ENCODE data around the gene IL24.
A peak's percentile ranks its signal among the peaks of the same experiment; 100 is the strongest.

IL24 gene

DNA sequence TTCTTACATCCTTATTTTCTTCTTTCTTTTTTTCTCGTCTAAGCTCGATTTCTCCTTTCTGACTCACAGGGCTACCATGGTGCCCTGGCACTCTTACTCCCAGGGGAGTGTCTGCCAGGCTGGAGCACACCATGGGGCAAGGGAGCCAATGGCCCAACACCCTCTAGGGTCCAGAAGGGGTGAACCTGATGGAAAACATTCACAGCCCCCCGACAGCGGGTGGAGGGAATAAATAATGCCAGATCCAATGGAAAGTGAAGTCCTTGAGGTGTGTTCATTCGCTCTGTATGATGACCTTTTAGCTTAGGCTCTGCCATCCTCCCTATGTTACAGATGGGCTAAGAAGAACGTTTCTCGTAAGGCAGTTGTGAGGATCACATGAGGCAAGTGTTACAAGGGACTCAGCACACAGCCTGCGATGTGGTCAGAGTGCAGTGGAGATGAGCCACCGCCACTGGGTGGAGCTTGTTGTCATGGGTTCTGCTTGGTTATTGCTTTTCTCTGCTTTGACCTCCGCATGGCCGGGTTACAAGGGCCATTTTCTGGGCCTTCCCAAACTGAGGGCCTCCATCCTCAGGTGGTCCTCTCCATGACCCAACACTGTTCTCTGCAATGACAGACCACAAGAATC is 28.0 kb downstream of the IL24 start:
- no peak for DNase-seq (ENCODE audit: low read depth)

DNA sequence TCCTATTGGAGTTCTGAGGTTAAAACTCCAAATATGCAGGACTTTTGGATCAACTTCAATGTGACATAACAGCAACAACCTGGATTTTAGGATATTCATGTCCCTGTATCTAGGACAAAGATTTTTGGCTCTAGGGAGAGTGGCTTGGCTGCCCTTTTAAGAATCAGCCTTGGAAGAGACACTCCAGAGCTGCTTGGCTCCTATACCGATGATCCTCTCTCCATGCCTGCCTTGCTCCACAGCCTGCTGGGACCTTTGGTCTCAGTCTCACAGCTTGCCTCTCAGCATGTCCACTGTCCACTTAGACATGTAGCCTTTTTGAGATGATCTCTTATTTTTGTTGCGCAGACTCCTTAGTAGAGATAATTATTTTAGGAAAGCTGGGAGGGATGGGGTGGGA is 29.0 kb downstream of the IL24 start:
- no peak for DNase-seq (ENCODE audit: low read depth)

DNA sequence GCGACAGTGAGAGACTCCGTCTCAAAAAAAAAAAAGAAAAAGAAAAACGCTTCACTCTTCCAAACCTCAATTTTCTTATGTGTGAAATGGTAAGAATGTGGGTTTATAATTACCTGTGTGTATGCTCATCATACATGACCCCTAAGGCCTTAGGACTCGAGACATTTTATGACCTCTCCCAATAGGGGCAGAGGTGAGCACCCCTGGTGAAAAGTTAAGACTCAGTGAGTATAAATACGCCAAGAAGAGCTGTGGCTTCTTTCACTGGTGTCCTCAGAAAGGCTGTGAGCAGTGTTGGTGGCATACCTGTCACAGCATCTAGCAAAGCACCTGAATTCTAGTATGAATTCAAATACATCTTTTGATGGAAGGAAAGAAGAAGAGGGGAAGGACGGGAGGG is 32.3 kb downstream of the IL24 start:
- no peak for DNase-seq (ENCODE audit: low read depth)

DNA sequence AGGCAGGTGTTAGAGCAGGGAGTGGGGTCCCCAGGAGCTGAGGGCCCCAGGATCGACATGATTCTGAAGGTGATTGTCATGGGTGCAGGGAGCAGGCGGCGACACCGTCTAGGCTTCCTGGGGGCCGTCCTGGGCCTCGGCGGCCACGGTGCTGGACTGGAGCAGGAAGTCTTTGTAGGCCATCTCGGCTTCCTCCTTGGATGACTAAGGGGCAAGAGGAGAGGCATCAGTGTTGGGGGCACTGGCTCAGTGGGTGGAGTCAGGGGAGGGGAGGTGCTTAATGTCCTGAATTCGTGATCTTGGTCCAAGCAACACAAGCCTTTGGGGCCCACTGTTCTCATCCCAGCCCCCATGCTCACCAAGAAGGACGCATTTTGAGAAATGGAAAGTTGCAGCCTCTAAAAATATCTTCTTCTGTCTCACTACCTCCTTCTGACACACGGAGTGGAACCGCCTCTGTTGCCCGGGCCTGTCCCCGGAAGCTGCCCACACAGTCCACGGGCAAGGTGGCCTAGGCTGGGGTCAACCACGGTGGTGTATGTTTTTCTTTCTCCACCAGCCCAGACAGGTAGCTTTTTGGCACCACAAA is 33.1 kb downstream of the IL24 start:
- DNase-seq (ENCODE audit: low read depth), result no peak

DNA sequence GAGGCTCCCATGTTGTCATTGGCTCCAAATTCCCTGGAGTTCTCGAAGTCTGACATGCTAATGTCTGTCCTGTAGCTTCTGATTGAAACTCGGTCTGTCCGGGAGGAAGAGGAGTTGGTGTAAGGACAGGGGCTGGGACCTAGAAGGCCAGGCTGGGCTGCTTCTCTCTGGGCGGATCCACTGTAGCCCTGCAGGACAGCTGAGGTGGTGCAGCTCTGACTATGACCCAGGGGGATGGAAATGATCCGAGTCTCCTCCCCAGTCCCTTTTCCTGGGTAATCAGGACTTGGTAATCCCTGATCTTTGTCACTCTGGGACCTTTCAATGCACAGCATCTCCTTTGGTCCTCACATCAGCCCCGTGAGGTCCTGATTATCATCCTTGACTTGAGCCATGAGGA is 34.5 kb downstream of the IL24 start:
- no peak for DNase-seq (ENCODE audit: low read depth)

DNA sequence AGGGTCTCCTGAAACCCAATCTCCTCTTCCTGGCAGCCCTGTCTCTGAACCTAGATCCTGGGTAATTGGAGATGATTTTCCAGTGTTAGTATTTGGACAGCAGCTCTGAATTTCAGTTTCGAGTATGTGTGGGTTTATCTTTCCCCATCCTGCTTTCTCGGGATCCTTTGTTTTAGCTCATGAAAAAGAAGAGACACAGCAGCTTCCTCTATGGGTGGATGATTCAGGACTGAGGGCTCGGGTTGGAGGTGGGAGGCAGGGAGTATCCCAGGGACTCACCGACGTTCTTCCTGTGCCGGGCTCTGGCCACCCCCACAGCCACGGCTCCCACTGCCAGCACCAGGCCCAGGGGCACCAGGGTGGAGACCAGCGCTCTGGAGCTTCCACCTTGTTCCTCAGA is 34.9 kb downstream of the IL24 start:
- no peak for DNase-seq (ENCODE audit: low read depth)

DNA sequence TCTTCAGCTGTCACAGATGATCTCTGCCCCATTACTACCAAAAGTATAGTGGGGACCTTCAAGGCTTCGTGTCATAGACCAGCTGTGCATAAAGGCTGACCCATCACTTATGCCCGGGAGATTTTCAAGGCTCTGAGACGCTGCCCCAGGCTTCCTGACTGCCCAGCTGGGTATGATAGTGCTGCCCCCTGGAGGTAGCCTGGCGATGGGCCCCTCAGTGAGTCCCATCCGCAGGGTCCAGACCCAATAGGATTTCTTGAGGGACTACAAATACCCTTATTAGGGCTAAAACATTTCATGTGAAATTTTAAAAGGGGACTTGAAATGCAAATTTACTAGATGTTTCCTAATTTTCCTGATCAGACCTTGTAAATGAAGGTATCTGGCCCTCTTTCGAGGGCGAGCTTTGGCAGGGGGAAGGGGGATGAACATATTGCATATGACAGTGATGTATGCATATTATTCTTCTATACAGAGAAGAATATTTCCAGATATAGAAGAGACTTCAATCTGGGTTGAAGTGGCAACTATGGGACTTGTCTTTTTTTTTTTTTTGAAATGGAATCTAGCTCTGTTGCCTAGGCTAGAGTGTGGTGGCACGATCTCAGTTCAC is 36.2 kb downstream of the IL24 start:
- DNase-seq (ENCODE audit: low read depth), result peak; percentile 63

DNA sequence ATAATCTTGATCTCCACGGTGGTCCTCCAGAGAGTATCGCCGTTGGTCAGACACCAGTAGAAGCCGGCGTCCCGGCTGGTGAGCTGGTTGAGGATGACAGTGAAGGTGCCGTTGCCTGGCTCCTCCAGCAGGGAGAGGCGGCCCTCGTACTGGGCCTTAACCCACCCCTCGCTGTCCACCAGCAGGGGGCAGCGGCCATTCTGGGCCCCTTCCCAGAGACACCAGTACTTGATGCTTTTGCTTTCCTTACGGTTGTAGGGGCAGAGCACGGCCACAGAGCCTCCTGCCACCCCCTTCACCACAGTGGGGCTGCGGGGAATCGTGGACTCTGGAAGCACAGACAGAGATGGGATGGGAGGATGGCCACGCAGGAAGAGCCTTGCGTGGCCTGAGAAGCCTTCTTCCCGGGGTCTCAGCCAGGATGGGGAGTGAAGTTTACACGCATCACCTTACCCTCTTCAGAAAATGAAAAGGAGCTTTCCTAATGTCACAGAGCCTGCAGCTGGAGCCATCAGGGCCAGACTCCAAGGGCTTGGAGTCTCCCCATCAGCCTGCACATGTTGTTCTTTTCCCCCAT is 38.3 kb downstream of the IL24 start:
- DNase-seq (ENCODE audit: low read depth), result no peak

DNA sequence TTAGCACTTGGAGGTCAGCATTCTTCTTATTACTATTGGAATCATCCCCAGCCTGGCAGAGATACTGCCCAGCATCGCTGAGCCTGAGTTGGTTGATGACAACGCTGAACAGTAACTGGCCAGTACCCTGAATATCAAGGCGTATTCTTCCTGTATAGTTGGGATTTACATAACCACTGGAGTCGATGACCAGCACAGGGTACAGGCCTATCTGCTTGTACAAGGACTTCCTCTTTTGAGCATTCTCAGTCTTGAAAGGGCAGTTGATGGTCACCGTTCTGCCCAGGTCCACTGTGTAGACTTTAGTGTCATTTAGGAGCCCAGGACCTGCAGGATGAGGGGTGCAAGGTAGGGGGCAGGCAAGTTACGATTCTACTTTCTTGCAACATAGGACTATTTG is 40.2 kb downstream of the IL24 start:
- DNase-seq (ENCODE audit: low read depth), result no peak

DNA sequence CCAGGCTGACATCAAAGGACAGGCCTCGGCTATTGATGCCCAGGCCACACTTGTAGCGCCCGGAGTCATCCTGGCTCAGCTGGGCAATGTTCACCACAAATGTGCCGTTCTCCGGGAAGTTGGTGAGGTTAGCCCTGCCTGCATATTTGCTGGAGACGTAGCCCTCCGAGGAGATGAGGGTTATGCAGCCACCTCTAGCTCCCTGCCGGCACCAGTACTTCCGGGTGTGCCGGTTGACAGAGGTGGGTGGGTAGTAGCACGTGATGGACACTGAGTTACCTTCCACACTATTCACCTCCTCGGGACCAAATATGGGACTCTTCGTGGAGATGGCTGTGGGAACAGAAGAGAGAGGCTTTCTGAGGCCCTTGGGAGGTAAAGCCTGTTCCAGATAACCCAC is 41.9 kb downstream of the IL24 start:
- DNase-seq (ENCODE audit: low read depth), result no peak

DNA sequence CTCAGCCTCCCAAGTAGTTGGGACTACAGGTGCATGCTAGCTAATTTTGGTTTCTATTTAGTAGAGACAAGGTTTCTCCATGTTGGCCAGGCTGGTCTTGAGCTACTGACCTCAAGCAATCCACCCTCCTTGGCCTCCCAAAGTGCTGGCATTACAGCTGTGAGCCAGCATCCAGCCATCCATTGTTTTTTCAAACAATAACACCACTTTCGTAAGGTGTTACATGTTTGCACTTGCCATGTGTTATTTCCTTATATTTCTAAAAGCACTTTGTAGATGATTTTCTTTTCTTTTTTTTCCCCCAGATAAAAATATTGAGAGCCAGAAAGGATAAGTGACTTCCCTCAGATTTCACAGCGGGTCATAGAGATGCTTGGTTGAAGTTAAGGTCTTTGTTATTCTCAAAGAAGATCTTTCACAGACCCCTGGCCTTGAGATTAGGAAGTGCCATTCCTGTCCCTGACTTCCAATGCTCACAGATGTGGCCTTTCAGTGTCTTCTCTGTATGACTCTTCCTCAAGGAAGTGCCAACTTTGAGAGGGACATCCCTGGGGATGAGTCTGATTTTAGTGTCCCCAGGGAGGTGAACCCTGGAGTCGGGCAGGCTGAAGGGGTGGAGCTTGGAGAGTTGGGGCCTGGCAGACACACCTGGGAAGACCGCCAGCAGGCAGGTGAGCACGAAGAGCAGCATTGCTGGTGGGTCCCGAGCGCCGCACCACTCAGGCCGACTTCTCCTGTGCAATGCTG is 42.8 kb downstream of the IL24 start:
- DNase-seq (ENCODE audit: low read depth), result no peak

DNA sequence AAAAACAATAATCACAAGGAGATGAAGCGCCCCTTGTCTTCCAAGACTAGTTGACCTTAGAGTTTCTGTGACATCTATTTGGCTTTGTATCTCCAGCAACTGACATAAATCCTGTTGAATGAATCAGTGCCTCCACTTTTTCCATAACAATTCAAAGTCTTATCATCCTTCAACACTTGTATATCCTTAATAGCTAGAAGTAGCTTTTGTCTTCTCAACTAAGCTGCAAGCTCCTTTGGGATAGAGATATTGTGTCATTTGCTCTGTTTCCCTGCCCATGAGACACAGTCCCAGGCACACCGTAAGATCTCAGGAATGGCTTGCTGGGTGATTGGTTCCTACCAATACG is 43.3 kb downstream of the IL24 start:
- DNase-seq (ENCODE audit: low read depth), result no peak

DNA sequence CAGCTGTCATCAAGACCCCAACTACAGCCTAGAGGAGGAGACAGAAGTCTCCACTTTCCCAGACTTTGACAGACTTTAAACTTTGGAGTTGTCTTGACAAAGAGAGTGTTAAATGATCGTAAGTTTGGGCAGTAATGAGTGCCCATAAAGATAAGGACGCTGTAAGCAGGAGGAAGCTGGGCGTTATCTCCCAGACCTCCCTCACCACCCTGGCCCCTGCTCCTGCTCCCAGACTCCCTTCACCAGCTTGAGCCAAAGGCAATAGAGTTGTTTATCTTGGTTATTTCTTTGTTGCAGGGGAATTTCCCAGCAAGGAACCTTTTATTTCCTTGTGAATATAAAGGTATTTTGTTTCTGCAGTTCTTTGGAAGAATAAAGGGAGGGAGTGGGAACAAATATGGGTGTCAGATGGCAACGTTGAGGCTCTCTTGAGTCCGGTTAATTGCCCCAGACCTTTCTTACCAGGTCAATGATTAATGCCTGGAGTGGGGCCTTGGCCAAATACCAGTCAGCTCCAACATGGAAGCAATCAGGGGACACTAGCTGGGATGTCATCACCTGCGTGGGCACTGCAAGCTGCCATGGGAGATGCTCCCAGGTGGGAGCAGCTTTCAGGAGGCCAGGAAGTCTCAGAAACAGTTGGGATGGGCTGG is 44.6 kb downstream of the IL24 start:
- DNase-seq (ENCODE audit: low read depth), result no peak

DNA sequence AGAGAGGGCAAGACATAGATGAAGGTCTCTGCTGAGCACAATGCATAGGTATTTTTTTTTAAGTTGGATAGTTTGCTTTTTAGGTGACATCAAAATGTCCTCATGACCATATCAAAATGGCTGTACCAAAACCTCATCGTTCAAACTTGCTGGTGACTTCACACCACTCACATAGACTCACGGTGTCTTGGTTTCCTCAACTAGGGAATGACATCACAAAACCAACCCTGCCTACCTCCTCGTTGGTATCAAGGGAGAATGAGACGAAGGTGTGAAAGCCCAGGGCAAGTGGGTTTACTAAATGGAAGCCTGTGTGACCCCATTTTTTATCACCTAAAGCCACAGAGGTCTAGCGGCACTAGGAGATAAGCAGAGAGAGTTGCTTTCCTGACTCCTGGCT is 47.5 kb downstream of the IL24 start:
- no peak for DNase-seq (ENCODE audit: low read depth)

DNA sequence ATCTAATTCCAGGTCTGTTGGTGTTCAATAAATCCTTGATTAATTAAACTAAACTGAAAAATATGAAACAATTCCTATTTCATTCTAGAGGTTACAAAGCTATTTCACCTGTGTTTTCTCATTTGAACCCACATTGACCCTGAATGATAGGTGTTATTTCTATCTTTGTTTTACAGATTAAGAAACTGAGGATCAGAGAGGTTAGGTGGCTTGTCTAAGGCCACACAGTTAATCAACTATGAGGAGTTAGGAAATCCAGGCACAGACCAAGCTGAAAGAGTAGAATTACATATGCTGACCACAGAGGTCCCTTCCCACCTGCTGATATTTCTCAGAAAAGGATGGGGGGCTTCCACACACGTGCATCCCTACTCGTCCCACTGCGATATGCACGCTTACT is 48.5 kb downstream of the IL24 start:
- no peak for DNase-seq (ENCODE audit: low read depth)

DNA sequence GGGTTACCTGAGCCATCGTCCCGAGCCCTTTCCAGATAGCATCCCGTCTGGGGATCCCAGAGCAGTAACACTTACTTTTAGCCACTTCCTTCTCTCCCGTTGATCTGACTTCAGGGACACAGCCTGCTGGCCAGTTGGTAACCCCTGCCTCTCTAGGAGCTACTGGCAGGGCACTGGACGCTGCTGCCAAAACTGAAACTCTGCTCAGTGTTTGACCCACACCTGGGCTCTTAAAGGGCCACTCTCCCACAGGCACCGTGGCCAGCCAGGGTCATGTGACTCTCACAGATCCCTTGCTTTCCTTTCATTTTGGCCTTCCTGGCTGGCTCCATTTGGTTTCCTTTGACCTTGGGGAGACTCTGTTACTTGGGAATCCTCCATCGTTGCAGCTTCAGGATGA is 49.0 kb downstream of the IL24 start, which contains the start of gene PIGR:
Gene PIGR, minus strand, starts transcription at position 206 of the 400 bp plus-strand sequence. CDS start 5,935 bp downstream, outside the sequence.
- no peak for DNase-seq (ENCODE audit: low read depth)

DNA sequence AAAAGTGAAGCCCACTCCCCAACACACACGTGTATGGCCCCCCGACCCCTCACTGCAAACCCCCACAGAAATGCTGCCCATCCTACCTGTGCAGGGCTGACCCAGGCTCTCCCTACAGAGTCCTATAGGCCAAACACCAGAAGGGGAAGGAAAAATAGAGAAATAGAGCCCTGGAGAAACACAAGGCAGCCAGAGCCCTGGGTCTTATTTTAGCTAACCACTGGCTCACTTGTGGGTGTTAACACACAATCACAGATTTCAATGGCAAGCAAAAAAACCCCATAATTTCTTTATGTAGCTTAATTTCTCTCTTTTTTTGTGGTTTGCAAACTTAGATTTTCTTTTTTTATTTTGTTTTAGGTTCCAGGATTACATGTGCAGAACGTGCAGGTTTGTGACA is 50.0 kb downstream of the IL24 start:
- DNase-seq (ENCODE audit: low read depth), result no peak

DNA sequence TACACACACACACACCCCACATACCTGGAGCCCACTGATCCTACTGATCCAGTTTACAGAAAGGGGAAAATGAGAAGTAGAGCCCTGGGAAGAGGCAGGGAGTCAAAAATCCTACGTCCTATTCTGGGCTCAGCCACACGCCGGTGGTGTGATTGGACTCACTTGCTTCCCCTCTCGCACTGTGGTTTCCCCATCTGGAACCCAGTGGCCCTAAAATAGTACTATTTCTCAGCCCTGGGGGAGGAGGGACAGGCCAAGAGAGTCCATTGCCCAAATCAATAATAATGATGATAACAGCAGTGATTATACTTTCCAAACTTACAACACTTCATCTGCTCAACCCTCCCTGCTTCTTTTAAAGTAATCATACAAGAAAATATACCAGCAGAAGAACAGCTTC is 52.0 kb downstream of the IL24 start:
- DNase-seq (ENCODE audit: low read depth), result no peak

DNA sequence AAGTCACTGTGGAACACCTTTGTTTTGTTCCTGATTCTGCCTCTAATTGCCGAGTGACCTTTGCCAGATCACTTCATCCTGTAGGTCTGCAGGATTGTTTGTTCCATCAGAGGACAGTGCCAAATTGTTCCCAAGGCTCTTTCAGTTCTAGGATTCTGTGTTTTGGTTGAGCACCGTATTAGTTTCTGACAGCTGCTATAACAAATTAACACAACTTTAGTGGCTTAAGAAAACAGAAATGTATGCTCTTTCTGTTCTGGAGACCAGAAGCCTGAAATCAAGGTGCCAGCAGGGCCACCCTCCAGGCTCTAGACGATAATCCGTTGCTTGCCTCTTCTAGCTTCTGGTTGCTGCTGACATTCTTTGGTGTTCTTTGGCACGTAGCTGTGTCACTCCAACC is 52.4 kb downstream of the IL24 start:
- DNase-seq (ENCODE audit: low read depth), result no peak

DNA sequence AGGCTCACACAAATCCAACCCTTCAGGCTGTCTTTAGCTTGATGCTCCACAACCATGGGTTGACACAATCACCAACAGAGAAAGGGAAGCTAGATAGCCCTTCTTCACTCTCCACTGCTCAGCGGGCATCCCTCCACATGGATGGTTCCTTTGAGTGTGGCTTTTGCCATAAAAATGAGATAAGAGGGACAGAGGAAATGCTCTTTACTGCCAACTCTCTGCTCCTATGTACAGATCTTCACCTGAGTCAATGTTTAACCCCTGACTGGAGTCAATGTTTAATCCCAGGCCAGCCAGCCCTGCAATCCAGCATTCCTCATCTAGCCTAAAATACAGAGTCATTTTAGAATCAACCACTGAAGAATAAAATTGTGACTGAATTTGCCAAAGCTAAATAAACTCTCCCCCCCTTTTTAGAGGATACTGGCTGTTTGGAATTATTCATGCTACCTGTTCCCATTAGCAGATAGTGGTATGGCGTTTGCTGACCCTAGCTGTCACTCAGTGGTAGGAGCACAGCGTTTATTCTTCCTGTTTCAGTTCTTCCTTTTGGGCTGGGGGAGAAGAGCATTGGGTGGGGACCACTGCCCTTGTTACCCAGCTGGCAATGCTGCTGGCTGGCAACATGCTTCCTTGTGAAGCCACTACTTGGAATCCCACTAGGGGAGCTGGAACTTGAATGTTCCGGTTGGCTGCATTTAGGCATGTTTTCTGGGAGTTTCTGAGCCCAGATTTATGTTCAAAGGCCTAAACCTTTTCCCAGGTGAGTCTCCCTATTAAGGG is 54.3 kb downstream of the IL24 start:
- no peak for DNase-seq (ENCODE audit: low read depth)

DNA sequence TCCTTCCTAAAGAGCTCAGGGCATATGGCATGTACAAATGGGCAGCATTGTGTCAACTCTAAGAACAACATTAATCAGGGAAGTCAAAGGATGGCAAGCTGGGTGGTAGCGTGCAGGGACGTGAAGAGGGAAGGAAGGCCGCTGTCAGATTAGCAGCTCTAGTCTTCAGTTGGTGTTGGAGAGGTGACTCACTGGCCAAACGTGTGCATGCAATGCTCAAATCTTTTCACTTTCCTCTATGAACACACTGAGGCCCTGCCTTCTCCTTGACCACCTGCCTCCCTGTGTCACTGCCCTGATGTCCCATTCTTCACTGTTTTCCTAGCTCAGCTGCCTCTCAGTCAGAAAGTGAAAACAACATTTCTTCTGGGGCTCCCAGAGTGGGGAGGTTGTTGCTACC is 54.9 kb downstream of the IL24 start:
- no peak for DNase-seq (ENCODE audit: low read depth)

DNA sequence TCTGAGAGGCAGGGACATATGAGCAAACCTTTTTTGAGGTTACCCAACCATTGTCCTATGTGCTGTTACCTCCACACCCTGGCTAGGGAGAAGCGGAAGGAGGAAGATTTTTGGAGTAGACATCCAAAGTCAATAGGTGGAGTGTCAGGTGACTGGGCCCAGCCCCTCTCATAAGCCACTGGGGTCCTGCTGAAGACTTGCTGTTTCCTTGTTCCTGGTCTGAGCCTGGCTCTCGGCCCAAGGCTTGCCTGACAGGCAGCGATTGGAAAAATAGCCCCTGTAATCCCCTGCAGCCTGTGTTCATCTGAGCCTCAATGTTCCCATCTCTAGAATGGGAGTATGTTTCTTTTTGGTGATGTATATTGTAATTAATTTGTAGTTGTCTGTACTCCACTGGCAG is 55.9 kb downstream of the IL24 start:
- DNase-seq (ENCODE audit: low read depth), result no peak
